Activated CD8-positive, alpha-beta memory T cell treated with anti-CD3 and anti-CD28 coated beads, Interleukin-2, amount 50 U/mL, for 4 hours (primary cell): Measurements from ENCODE around the gene CNR2.
"Not testable (repeated sequence)": the region's sequence is repeated elsewhere in the genome, so short reads cannot be mapped to it uniquely, and the experiment has no call there.

Source experiments
- DNase-seq: peaks from one replicate; pipeline ENCODE4 v3.0.0-alpha.2; 2020

Gene CNR2

GRCh38 chr1:23913212-23913880 is at the start of gene CNR2:
CNR2 (minus strand) TSS chr1:23913362; CDS start chr1:23875617, 37,745 bp downstream.
- DNase-seq = peak; percentile 26

GRCh38 chr1:23960291-23961020 is 47.3 kb upstream of the CNR2 start:
- no peak for DNase-seq

- peak; percentile 95 for DNase-seq
Measured at GRCh38 chr1:23959461-23960290, 46.5 kb upstream of the CNR2 start, which contains the start of gene PNRC2. PNRC2 (plus strand) TSS chr1:23959828; CDS start chr1:23961458, 1,630 bp downstream.

GRCh38 chr1:23958810-23959460 is 45.8 kb upstream of the CNR2 start:
- peak; percentile 83 for DNase-seq

- DNase-seq = not testable (repeated sequence)
Measured at GRCh38 chr1:23958040-23958809, 45.1 kb upstream of the CNR2 start.

GRCh38 chr1:23957096-23957495 is 43.9 kb upstream of the CNR2 start:
- DNase-seq = no peak

GRCh38 chr1:23953020-23953419 is 39.9 kb upstream of the CNR2 start:
- DNase-seq = no peak

GRCh38 chr1:23947366-23947765 is 34.2 kb upstream of the CNR2 start:
- DNase-seq = no peak

GRCh38 chr1:23936481-23937176 is 23.5 kb upstream of the CNR2 start:
- no peak for DNase-seq

GRCh38 chr1:23931491-23931880 is 18.3 kb upstream of the CNR2 start:
- no peak for DNase-seq

- DNase-seq = no peak
Measured at GRCh38 chr1:23930861-23931490, 17.8 kb upstream of the CNR2 start.

GRCh38 chr1:23930270-23930669 is 17.1 kb upstream of the CNR2 start:
- no peak for DNase-seq

GRCh38 chr1:23928789-23929188 is 15.6 kb upstream of the CNR2 start:
- no peak for DNase-seq

GRCh38 chr1:23927097-23927496 is 13.9 kb upstream of the CNR2 start:
- DNase-seq = no peak

- DNase-seq = no peak
Measured at GRCh38 chr1:23925279-23925678, 12.1 kb upstream of the CNR2 start.

GRCh38 chr1:23924601-23925000 is 11.4 kb upstream of the CNR2 start:
- DNase-seq = no peak

- no peak for DNase-seq
Measured at GRCh38 chr1:23923592-23924499, 10.7 kb upstream of the CNR2 start.

GRCh38 chr1:23922321-23922943 is 9.3 kb upstream of the CNR2 start:
- DNase-seq = no peak
